ENCODE results near the gene MAPK14. TPM values are rescaled to one million over a fixed set of nuclear protein-coding genes. Genes with fewer than 3 reads are reported as not detected.

MAPK14 gene
- total RNA-seq, 4 donors from 2014 or later, result 62.0 to 117 (median 86.2) TPM

- Histone ChIP-seq H3K27ac (no peak overlapping the region), H3K4me1 (no peaks in the 10 kb centered on the region), H3K36me3 (no peaks in the 10 kb centered on the region), H3K27me3 (peaks cover 0 to 7% of the 10 kb centered on the region in 2 donors), H3K4me3 (no peak overlapping the region), H3K9me3 (no peaks in the 10 kb centered on the region)
- TF ChIP-seq CTCF (IDR thresholded peaks at IDR 0.05) (no peak), POLR2A (IDR thresholded peaks at IDR 0.05) (no peak)
- intact Hi-C loops (cut with DNase I; ENCODE audit: low total_unique reads), result loop anchor here (10.0 kb wide), 1 partner anchor 70 kb away; the partner anchor contains the start of gene BRPF3
- no peak for DNase-seq
These were observed 97.3 kb downstream of the MAPK14 start for GRCh38 chr6:36124881-36125280.

GRCh38 chr6:36125575-36125974 lies 98.0 kb downstream of the MAPK14 start:
- no peak overlapping the region for H3K4me3 ChIP-seq
- peaks cover under 1 to 7% of the 10 kb centered on the region in 2 donors for H3K27me3 ChIP-seq
- no peak for DNase-seq
- peaks cover 0 to 2% of the 10 kb centered on the region in 2 donors for H3K4me1 ChIP-seq
- TF ChIP-seq CTCF (IDR thresholded peaks at IDR 0.05), result no peak
- no peak for TF ChIP-seq POLR2A (IDR thresholded peaks at IDR 0.05)
- H3K27ac ChIP-seq, result no peak overlapping the region
- intact Hi-C loops (cut with DNase I; ENCODE audit: low total_unique reads), result loop anchor here (10.0 kb wide), 1 partner anchor 69 kb away; the partner anchor contains the start of gene BRPF3
- H3K9me3 ChIP-seq, result no peaks in the 10 kb centered on the region
- H3K36me3 ChIP-seq, result no peaks in the 10 kb centered on the region

DNA sequence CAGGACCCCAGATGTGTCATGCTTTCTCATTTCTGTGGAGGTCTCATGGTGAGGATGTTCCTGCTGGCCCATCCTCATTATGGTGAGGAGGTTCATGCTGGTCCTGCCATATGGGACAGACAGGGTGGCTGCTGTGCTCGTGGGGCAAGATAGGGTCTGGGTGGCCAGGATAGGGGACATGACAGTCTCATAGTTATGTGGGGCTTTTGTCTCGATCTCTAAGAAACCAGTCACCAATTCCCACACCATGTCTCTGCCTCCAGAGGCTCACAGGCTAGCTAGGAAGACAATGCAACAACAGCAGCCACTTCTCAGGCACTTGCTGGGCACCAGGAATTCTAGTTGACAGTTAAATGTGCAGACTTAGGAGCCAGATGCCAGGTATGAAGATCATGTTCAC lies 98.5 kb downstream of the MAPK14 start:
- Histone ChIP-seq H3K27ac (no peak overlapping the region), H3K9me3 (no peaks in the 10 kb centered on the region), H3K4me1 (peaks cover 0 to 8% of the 10 kb centered on the region in 2 donors), H3K4me3 (no peak overlapping the region), H3K36me3 (no peaks in the 10 kb centered on the region), H3K27me3 (peaks cover 3 to 7% of the 10 kb centered on the region in 2 donors)
- no peak for DNase-seq
- intact Hi-C loops (cut with DNase I; ENCODE audit: low total_unique reads), result loop anchor here (10.0 kb wide), 1 partner anchor 69 kb away; the partner anchor contains the start of gene BRPF3
- TF ChIP-seq CTCF (IDR thresholded peaks at IDR 0.05) (no peak), POLR2A (IDR thresholded peaks at IDR 0.05) (no peak)

DNA sequence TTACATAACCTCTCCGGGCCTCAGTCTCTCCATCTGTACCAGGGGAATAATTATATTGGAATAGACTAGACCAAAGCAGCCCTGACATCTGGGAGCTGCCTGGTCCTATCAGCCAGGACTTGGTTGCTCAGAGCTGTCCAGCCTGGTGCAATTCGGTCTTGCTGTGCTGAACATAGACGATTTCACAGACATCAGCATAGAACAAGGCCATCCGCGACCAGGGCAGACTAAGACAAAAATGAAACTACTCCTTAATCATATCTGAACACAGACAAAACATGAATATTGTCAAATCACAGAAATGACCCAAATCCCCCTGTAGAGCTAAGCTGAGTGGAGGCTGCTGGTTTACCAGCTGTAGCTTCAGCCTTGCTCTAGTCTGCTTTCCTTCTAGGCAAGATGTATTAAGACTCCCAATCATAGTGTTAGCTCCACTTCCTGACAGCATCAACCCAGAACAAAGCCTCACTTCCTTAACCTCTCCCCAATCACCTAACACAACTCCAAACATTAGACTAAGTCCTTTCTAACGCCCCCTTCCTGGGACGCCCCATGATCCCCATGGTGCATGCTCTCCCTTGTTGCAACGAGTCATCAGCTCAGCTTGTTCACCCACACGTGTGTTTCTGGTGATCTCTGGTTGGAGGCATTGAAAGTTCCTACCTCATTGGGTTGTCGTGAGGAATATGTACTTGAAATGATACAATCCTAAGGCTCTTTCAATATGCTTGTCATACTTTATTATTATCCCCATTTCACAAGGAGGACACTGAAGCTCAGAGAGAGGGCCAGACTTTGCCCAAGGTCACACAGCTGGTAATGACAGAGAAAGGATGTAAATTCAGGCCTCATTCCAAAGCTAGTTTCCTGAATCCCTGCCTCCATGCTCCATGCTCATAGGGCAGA lies 99.2 kb downstream of the MAPK14 start:
- no peak for DNase-seq
- TF ChIP-seq CTCF (IDR thresholded peaks at IDR 0.05) (no peak), POLR2A (IDR thresholded peaks at IDR 0.05) (no peak)
- Histone ChIP-seq H3K36me3 (no peaks in the 10 kb centered on the region), H3K27me3 (peaks cover 3 to 7% of the 10 kb centered on the region in 2 donors), H3K27ac (no peak overlapping the region), H3K9me3 (no peaks in the 10 kb centered on the region), H3K4me1 (peaks cover 0 to 12% of the 10 kb centered on the region in 2 donors), H3K4me3 (no peak overlapping the region)
- intact Hi-C loops (cut with DNase I; ENCODE audit: low total_unique reads), result loop anchor here (10.0 kb wide), 1 partner anchor 68 kb away; the partner anchor contains the start of gene BRPF3

DNA sequence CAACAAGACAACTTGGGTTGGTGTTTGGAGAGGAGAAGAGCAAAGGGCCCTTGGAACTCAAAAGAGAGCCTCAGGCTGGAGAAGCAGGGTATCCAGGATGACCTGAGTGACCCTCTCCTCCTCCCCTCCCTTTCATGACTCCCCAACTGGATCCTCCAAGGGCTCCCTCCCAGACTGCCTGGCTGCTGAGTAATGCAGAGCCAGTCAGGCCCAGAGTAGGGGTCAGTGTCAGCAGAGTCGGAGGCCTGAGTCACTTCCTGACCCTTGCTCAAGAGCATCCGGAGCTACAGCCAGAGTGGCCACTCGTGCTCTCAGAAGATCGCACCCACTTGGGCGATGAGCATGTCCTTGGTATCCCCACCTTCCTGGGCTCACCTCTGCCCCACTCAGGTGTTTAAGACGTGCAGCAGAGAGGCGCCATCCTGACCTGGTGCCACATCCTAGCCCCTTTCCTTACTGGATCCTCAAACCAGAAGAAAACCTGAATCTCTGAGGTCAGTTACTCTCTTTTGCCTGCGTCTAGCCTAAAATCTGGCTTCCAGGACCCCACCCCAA lies 99.9 kb downstream of the MAPK14 start:
- TF ChIP-seq CTCF (IDR thresholded peaks at IDR 0.05), result no peak
- Histone ChIP-seq H3K9me3 (no peaks in the 10 kb centered on the region), H3K27me3 (peaks cover 3 to 7% of the 10 kb centered on the region in 2 donors), H3K36me3 (no peaks in the 10 kb centered on the region), H3K4me3 (no peak overlapping the region), H3K27ac (no peak overlapping the region), H3K4me1 (peaks cover 0 to 15% of the 10 kb centered on the region in 2 donors)
- intact Hi-C loops (cut with DNase I; ENCODE audit: low total_unique reads), result loop anchor here (10.0 kb wide), 1 partner anchor 67 kb away; the partner anchor contains the start of gene BRPF3
- no peak for DNase-seq
